Measurements from ENCODE around the gene TRAPPC3. TPM values are rescaled to one million over a fixed set of nuclear protein-coding genes. Genes with fewer than 3 reads are reported as not detected.

TRAPPC3 gene
- total and polyA plus RNA-seq, 9 of the 15 experiments (the other 6 are each of a cell fraction or from before 2014, with no cell fraction given) = 20.6 to 141 (median 112) TPM

DNA sequence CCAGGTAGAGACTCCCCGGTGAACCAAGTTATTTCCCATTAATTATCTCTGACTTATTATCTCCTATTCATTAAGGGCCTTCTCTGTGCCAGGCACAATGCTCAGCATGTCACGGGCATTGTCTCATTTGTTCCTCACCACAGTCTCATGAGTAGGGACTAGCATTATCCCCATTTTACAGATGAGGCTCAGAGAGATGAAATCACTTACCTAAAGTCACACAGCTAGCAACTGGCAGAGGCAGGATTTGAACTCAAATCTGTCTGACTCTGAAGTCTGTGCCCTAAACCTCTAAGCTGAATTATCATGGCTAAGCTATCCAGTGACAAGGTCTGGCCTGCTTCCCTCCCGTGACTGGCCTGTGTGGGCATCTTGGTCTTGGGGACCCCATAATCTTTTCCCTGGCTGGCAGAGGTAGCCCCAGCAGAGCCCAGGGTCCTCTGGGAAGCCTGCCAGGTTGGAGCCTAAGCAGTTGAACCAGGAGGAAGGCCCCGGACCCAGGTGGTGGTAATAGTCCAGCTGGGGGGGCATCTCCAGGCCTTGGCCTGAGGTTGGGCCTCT is 11.2 kb upstream of the TRAPPC3 start (continued):
- TF ChIP-seq ZMIZ1 (IDR thresholded peaks at IDR 0.05; ENCODE audit: low read depth in 2 of 2, low read length in 2 of 2) (no peak), KDM1A (IDR thresholded peaks at IDR 0.05) (peak; percentile 36 to 75; a peak in 2 of 4 replicates), MBD2 (IDR thresholded peaks at IDR 0.05; ENCODE audit: borderline replicate concordance, low read depth) (no peak), ZNF274 (IDR thresholded peaks at IDR 0.05; ENCODE audit: borderline replicate concordance, low read depth, low read length) (no peak), MAX (CRISPR knock-in tag; IDR thresholded peaks at IDR 0.05) (no peak), SAFB (IDR thresholded peaks at IDR 0.05; ENCODE audit: borderline replicate concordance, low read depth, low read length) (no peak), ERF (CRISPR knock-in tag; IDR thresholded peaks at IDR 0.05) (no peak), NFIC (IDR thresholded peaks at IDR 0.05) (0 out of 2 replicates have a peak, but pooled peaks have one; percentile 30), ARID2 (IDR thresholded peaks at IDR 0.05) (no peak), NR2F6 (CRISPR knock-in tag; IDR thresholded peaks at IDR 0.05) (no peak), ZNF408 (CRISPR knock-in tag; IDR thresholded peaks at IDR 0.05; ENCODE audit: low read depth) (no peak), NBN (IDR thresholded peaks at IDR 0.05; ENCODE audit: low read depth) (no peak), RBM22 (IDR thresholded peaks at IDR 0.05; ENCODE audit: low read depth, low read length, poor library complexity, severe bottlenecking) (no peak), ZNF592 (IDR thresholded peaks at IDR 0.05) (no peak), KLF13 (tag; IDR thresholded peaks at IDR 0.05; ENCODE audit: borderline replicate concordance, low read depth) (0 out of 2 replicates have a peak, but pooled peaks have one; percentile 1), ETS2 (tag; IDR thresholded peaks at IDR 0.05; ENCODE audit: borderline replicate concordance, poor library complexity, severe bottlenecking) (no peak), BCOR (IDR thresholded peaks at IDR 0.05) (peak; percentile 81), SMARCE1 (IDR thresholded peaks at IDR 0.05) (no peak), ZFP36 (IDR thresholded peaks at IDR 0.05; ENCODE audit: low read depth, low read length, partially characterized antibody) (peak; percentile 61)
- TF ChIP-seq, protein P1, sequence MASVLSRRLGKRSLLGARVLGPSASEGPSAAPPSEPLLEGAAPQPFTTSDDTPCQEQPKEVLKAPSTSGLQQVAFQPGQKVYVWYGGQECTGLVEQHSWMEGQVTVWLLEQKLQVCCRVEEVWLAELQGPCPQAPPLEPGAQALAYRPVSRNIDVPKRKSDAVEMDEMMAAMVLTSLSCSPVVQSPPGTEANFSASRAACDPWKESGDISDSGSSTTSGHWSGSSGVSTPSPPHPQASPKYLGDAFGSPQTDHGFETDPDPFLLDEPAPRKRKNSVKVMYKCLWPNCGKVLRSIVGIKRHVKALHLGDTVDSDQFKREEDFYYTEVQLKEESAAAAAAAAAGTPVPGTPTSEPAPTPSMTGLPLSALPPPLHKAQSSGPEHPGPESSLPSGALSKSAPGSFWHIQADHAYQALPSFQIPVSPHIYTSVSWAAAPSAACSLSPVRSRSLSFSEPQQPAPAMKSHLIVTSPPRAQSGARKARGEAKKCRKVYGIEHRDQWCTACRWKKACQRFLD (CRISPR knock-in tag; IDR thresholded peaks at IDR 0.05) = peak; percentile 74; the same call in 1 of the 2 replicates

Data from K562 (cell line).